GM21381 (cell line): ENCODE measurements around the gene SLC38A1.
"Not testable (repeated sequence)": the region's sequence is repeated elsewhere in the genome, so short reads cannot be mapped to it uniquely, and the experiment has no call there.

Source experiments
- ATAC-seq: cut with Tn5 transposase; IDR thresholded peaks from one replicate; pipeline ENCODE4 v1.9.1; 2021; ENCODE audit warnings: mild to moderate bottlenecking, moderate library complexity; ENCODE audit not compliant: unreplicated experiment

SLC38A1 gene

GRCh38 chr12:46209914-46210872, 58.6 kb downstream of the SLC38A1 start:
- peak; percentile 59 for ATAC-seq

- no peak for ATAC-seq
Observed at GRCh38 chr12:46209170-46209569, 59.7 kb downstream of the SLC38A1 start.

- no peak for ATAC-seq
Observed at GRCh38 chr12:46208370-46208769, 60.5 kb downstream of the SLC38A1 start.

- ATAC-seq = no peak
Observed at GRCh38 chr12:46207644-46208043, 61.2 kb downstream of the SLC38A1 start.

GRCh38 chr12:46206471-46206870, 62.4 kb downstream of the SLC38A1 start:
- no peak for ATAC-seq

- ATAC-seq = no peak
Observed at GRCh38 chr12:46205294-46205693, 63.5 kb downstream of the SLC38A1 start.

GRCh38 chr12:46201284-46201789, 67.5 kb downstream of the SLC38A1 start:
- no peak for ATAC-seq

GRCh38 chr12:46200551-46200950, 68.3 kb downstream of the SLC38A1 start:
- ATAC-seq = no peak

- no peak for ATAC-seq
Observed at GRCh38 chr12:46198913-46199312, 69.9 kb downstream of the SLC38A1 start.

- no peak for ATAC-seq
Observed at GRCh38 chr12:46197883-46198282, 71.0 kb downstream of the SLC38A1 start.

GRCh38 chr12:46190533-46190932, 78.3 kb downstream of the SLC38A1 start:
- not testable (repeated sequence) for ATAC-seq

- no peak for ATAC-seq
Observed at GRCh38 chr12:46188170-46188569, 80.7 kb downstream of the SLC38A1 start.

GRCh38 chr12:46187023-46187422, 81.8 kb downstream of the SLC38A1 start:
- no peak for ATAC-seq

- no peak for ATAC-seq
Observed at GRCh38 chr12:46186088-46186487, 82.8 kb downstream of the SLC38A1 start.

- no peak for ATAC-seq
Observed at GRCh38 chr12:46185686-46186085, 83.2 kb downstream of the SLC38A1 start.

- ATAC-seq = no peak
Observed at GRCh38 chr12:46184798-46185595, 83.8 kb downstream of the SLC38A1 start.

GRCh38 chr12:46183112-46183511, 85.7 kb downstream of the SLC38A1 start:
- no peak for ATAC-seq

- ATAC-seq = no peak
Observed at GRCh38 chr12:46181465-46181864, 87.4 kb downstream of the SLC38A1 start.

- peak; percentile 52 for ATAC-seq
Observed at GRCh38 chr12:46179693-46180452, 89.0 kb downstream of the SLC38A1 start.

GRCh38 chr12:46177837-46178608, 90.8 kb downstream of the SLC38A1 start:
- ATAC-seq = no peak
